Activated B cell treated with CpG ODN at 0.5 μM for 24 hours (primary cell): ENCODE results near the gene POMGNT1. TPM values are rescaled to one million over a fixed set of nuclear protein-coding genes. Genes with fewer than 3 reads are reported as not detected.

Source experiments
- ATAC-seq: fragments of 200-7000 bp; cut with Tn5 transposase; one replicate; pipeline ENCODE4 v1.10.0; 2021; ENCODE audit warnings: low read depth, mild to moderate bottlenecking, moderate library complexity
- CTCF ChIA-PET: fragments of 350-600 bp; sonication (Branson Sonifier 250); formaldehyde crosslinking; loops from one replicate; lab custom pipeline; 2021; ENCODE audit warnings: antibody characterized with exemption; lab: Charles Lee
- POLR2A ChIA-PET: fragments of 350-600 bp; sonication (Branson Sonifier 250); formaldehyde crosslinking; loops from one replicate; lab custom pipeline; 2021; ENCODE audit warnings: antibody characterized with exemption; lab: Charles Lee
- DNase-seq: peaks from one replicate; pipeline ENCODE4 v3.0.0; 2022
- H3K27ac Mint-ChIP-seq: one replicate; pipeline ENCODE4 v1.8.0; 2020; ENCODE audit warnings: mixed read lengths
- H3K27me3 Mint-ChIP-seq: one replicate; pipeline ENCODE4 v1.8.0; 2021; ENCODE audit warnings: mixed read lengths
- H3K36me3 Mint-ChIP-seq: one replicate; pipeline ENCODE4 v1.8.0; 2021; ENCODE audit warnings: low read depth, mixed read lengths
- H3K4me1 Mint-ChIP-seq: one replicate; pipeline ENCODE4 v1.8.0; 2021; ENCODE audit warnings: mixed read lengths
- H3K4me3 Mint-ChIP-seq: one replicate; pipeline ENCODE4 v1.8.0; 2020; ENCODE audit warnings: mild to moderate bottlenecking, mixed read lengths
- H3K9me3 Mint-ChIP-seq: one replicate; pipeline ENCODE4 v1.8.0; 2020; ENCODE audit warnings: mixed read lengths
- CTCF ChIP-seq: fragments of 200-600 bp; IDR thresholded peaks from one replicate; pipeline ENCODE4 v1.8.0; 2022; ENCODE audit warnings: antibody characterized with exemption, mild to moderate bottlenecking
- intact Hi-C: fragments of 100-400 bp; cut with micrococcal nuclease; formaldehyde crosslinking; loops from one replicate; pipeline ENCODE4 v1.15.1; 2024
- total RNA-seq: library from RNA; stranded (reverse); gene quantifications from 2 replicates; pipeline ENCODE4 v1.2.3, GENCODE V29; 2022

The POMGNT1 gene
- total RNA-seq, 1 donor from 2014 or later, result 39.5 TPM

- H3K36me3 Mint-ChIP-seq, result no peaks in the 10 kb centered on the region
- peaks cover 2% of the 10 kb centered on the region for H3K4me1 Mint-ChIP-seq
- no peak overlapping the region for H3K27ac Mint-ChIP-seq
- no peak overlapping the region for H3K4me3 Mint-ChIP-seq
- no peak for DNase-seq
- TF ChIP-seq CTCF, result no peak
- ChIA-PET CTCF (no interaction called here), POLR2A (no interaction called here)
- intact Hi-C loops, result no loop called here
- H3K27me3 Mint-ChIP-seq, result peaks cover 8% of the 10 kb centered on the region
- no peaks in the 10 kb centered on the region for H3K9me3 Mint-ChIP-seq
- ATAC-seq, result no peak
Measured at GRCh38 chr1:46219551-46220520, 21.6 kb upstream of the POMGNT1 start.

- CTCF ChIA-PET, result no interaction called here
- TF ChIP-seq CTCF, result no peak
- DNase-seq, result no peak
- intact Hi-C loops, result no loop called here
- H3K27me3 Mint-ChIP-seq, result peaks cover 8% of the 10 kb centered on the region
- no peaks in the 10 kb centered on the region for H3K36me3 Mint-ChIP-seq
- POLR2A ChIA-PET, result interaction anchor here (0.6 to 1.2 kb wide), 2 partner anchors 29 to 89 kb away, joined by 3 to 4 read pairs; partner anchors contain the start of gene RAD54L
- H3K27ac Mint-ChIP-seq, result no peak overlapping the region
- H3K9me3 Mint-ChIP-seq, result no peaks in the 10 kb centered on the region
- H3K4me1 Mint-ChIP-seq, result no peaks in the 10 kb centered on the region
- no peak overlapping the region for H3K4me3 Mint-ChIP-seq
- no peak for ATAC-seq
Measured at GRCh38 chr1:46218443-46218842, 20.2 kb upstream of the POMGNT1 start.

GRCh38 chr1:46215504-46215903 is 17.3 kb upstream of the POMGNT1 start:
- CTCF ChIA-PET, result no interaction called here
- DNase-seq (no peak), ATAC-seq (no peak)
- Mint-ChIP-seq H3K9me3 (no peaks in the 10 kb centered on the region), H3K36me3 (no peaks in the 10 kb centered on the region), H3K27me3 (peaks cover 4% of the 10 kb centered on the region), H3K27ac (no peak overlapping the region), H3K4me1 (no peaks in the 10 kb centered on the region), H3K4me3 (no peak overlapping the region)
- no peak for TF ChIP-seq CTCF
- intact Hi-C loops, result no loop called here
- POLR2A ChIA-PET, result no interaction called here

GRCh38 chr1:46211051-46211450 is 12.8 kb upstream of the POMGNT1 start:
- no peak overlapping the region for H3K27ac Mint-ChIP-seq

More at GRCh38 chr1:46211051-46211450, 12.8 kb upstream of the POMGNT1 start:
- Mint-ChIP-seq H3K9me3 (no peaks in the 10 kb centered on the region), H3K27me3 (no peaks in the 10 kb centered on the region), H3K4me3 (no peak overlapping the region), H3K36me3 (no peaks in the 10 kb centered on the region), H3K4me1 (no peaks in the 10 kb centered on the region)
- TF ChIP-seq CTCF, result no peak
- intact Hi-C loops, result no loop called here
- ATAC-seq (no peak), DNase-seq (no peak)
- CTCF ChIA-PET, result no interaction called here
- POLR2A ChIA-PET, result no interaction called here
